GM18520 (cell line): ENCODE results near the gene CORO2B.
"Not testable (repeated sequence)": the region's sequence is repeated elsewhere in the genome, so short reads cannot be mapped to it uniquely, and the experiment has no call there.

Experiments used
- ATAC-seq: cut with Tn5 transposase; IDR thresholded peaks from one replicate; pipeline ENCODE4 v1.9.1; 2021; ENCODE audit not compliant: unreplicated experiment

CORO2B gene

GRCh38 chr15:68604840-68605478, 26.2 kb downstream of the CORO2B start:
- ATAC-seq = not testable (repeated sequence)

GRCh38 chr15:68606375-68606774, 27.6 kb downstream of the CORO2B start:
- no peak for ATAC-seq

GRCh38 chr15:68608206-68608843, 29.5 kb downstream of the CORO2B start:
- no peak for ATAC-seq

DNA sequence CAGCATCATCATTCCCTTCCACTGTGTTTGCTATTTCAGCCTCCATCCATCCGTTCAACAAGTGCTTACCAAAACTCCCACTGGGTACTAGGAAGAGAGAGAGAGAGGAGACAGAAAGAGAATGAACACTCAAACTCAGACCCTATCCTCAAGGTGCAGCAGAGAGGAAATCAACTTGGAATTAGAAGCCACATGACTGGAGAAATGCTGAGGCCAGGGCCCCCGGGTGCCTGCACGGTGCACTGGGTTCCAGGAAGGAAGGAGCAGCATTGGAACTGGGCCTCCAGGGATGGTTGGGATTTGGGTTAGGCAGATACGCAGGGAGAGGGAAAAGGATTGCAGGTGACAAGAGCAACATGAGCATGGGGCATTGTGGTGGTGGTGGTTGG, 30.0 kb downstream of the CORO2B start:
- no peak for ATAC-seq

DNA sequence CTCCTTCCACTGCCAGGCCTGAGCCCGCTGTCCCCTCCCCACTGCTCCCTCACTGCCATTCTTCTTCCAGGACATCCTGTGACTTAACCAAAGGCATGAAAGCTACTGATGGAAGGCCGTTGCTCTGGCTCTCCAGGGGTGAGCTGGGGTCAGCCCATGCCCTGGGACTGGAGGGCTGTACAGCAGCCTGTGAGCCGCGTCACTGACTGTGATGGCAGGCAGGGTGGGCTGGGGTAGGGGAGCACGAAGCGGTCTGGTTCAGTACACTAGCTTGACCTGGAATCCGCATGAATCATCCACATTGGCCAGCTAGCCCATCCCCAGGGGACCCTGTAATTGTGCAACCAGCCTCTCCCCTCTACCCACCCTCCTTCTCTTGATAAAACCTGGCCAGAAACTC, 30.8 kb downstream of the CORO2B start:
- ATAC-seq = no peak

- no peak for ATAC-seq
Measured at GRCh38 chr15:68610825-68611224, 32.0 kb downstream of the CORO2B start.

- no peak for ATAC-seq
Measured at GRCh38 chr15:68612503-68612902, 33.7 kb downstream of the CORO2B start.

DNA sequence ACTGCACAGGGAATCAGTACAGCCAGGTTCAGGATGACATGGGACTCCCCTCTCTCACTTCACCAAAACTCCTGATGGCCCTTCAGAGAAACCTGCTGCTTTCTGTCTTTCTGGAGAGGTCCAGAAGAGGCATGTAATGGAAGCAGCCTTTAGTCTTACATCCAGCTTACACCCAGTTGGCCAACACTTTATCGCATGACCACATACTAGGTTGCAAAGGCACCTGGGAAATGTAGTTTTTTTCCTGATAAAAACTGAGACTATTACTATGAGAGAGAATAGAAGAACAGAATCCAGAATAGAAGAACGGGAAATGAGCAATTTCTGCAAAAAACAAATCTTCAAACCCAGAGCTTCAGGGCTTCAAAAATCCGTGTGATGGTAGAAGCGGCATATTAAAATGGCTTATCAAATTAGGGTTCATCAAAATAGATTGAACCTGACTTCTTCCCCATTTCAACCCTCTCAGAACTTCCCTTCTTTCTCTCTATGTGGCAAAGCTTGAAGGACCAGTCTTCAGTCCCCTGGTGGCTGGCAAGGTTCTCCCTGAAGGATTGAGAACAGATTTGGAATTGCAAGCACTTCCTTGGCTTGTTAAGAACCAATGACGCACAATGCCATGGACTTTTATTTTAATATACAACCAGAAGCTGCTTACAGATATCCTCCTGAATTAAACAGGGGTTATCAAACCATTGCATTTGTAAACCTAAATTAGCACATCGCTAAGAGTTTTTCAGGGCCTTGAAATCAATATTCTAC, 34.4 kb downstream of the CORO2B start:
- no peak for ATAC-seq

DNA sequence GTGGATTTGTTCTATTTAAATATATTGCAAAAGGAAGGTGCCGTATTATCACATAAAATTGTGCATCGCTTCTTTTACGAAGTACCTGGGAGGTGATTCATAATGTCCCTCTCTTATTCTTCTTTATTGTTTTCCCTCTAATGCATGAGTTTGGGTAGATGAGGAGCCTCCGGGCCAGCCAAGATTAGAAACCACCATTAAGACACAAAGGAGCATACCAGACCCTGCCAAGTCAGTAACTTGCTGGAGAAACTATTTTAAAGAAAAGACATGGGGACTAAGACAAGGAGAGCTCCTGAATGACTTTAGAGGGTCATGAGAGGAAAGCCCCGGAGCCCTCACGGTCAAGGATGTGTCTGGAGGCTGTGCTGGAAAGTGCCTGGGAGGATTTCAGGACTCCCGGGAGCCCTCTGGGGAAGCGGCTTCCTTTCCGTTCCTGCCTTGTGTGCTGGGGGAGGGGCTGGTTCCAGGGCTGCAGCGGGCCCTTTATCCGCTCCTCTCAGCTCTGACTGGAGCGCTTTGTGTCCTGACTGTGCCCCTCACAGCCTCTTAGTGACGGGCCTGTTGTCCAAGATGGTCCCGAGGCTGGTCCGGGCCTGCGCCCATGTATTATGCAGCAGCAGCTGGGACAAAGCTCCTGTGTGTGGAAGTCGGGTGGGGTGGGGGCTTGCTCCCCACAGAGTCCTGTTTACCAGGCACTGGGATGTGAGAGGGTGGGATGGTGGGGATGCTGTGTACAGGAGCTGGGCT, 35.7 kb downstream of the CORO2B start:
- no peak for ATAC-seq

- no peak for ATAC-seq
Measured at GRCh38 chr15:68615301-68615700, 36.5 kb downstream of the CORO2B start.

DNA sequence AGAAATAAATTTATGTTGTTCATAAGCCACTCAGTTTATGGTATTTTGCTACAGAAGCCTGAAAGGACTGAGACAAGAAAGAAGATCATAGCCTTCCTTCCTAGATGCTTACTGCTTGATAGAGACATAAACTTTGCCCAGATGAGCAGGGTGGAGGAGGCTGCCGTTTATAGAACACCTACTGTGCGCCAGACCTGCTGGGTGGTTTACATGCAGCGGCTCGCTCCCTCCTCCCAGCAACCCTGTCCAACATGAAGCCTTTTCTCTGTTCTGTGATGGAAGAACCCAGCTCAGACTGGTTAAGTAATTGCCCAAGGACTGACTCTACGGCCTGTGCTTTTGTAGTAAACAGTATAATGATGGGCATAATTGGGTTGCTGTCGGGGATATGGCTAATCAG, 37.0 kb downstream of the CORO2B start:
- no peak for ATAC-seq

GRCh38 chr15:68616397-68616796, 37.6 kb downstream of the CORO2B start:
- no peak for ATAC-seq

- ATAC-seq = no peak
Measured at GRCh38 chr15:68617001-68617400, 38.2 kb downstream of the CORO2B start.

DNA sequence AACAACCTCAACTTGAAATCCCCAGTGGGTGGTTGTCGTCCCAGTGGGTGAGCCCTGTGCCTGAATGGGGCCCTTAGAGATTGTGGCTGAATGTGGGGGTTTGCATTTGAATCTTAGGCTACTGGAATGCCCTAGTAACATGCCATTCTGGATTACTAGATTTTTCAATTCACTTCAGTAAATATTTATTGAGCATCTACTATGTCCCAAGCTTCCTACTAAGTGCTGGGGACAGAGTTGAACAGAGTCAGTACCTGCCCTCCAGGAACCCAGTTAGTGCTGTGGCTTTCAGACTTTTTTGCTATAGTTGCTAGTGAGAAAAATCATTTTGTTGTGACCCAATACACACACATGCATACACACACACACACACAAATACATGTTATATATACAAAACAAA, 39.0 kb downstream of the CORO2B start:
- no peak for ATAC-seq

- no peak for ATAC-seq
Measured at GRCh38 chr15:68618394-68618793, 39.6 kb downstream of the CORO2B start.

GRCh38 chr15:68618908-68619698, 40.3 kb downstream of the CORO2B start:
- ATAC-seq = no peak

DNA sequence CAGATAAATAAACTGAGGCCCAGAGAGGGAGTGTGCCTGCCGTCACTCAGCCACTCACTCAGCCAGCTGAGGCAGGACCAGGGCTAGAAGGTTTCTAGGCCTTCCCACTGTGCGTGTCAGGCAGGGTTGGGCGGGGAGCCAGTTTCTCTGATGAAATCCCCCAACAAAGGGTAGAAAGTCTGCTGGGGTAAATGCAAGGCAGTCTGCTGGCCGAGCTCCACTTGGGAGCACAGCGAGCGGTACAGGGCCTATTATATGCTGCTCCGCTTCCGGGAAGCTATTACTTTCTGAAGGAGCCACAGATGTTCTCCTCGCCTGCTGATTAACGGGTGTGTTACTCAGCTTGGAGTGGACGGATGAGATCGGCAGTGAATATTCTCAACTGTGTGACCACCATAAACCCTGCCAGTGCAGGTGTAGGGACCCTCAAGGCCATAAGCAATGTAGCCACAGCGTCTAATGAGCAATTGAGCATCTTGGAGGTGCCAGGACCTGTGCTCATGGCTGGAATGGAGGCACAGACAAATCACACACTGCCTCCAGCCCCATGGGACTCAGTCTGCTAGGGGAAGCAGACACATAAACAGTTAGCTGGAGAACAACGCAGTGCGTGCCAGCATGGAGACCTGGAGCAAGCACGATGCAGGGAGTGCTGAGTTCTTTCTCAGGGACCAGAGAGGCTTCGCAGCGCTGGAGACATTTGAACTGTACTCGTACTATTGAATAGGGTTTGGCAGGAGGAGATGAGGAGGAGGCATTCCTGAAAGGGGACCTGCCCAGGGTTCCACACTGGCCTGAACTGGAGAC, 42.1 kb downstream of the CORO2B start:
- no peak for ATAC-seq

- no peak for ATAC-seq
Measured at GRCh38 chr15:68621535-68621934, 42.7 kb downstream of the CORO2B start.

GRCh38 chr15:68623301-68623892, 44.6 kb downstream of the CORO2B start:
- ATAC-seq = no peak

GRCh38 chr15:68625853-68626252, 47.1 kb downstream of the CORO2B start:
- no peak for ATAC-seq
